Tibial artery (tissue), 4 donors: ENCODE data around the gene KLF16.
A peak's percentile ranks its signal among the peaks of the same experiment; 100 is the strongest.
"Not testable (repeated sequence)": the region's sequence is repeated elsewhere in the genome, so short reads cannot be mapped to it uniquely, and the experiment has no call there.

Experiments
- DNase-seq, 2 donors: peaks; one replicate each; pipeline ENCODE4 v3.0.0-alpha.2; 2019
- H3K27ac ChIP-seq, 2 donors: fragments of 200-600 bp; sonication (generic) in 1 of 2; 1 replicate in 1 of 2; 2 replicates in 1 of 2; pipeline ENCODE4 v1.5.1; 2018 to 2019; ENCODE audit warnings: mild to moderate bottlenecking in 1 of 2
- H3K27me3 ChIP-seq, 2 donors: fragments of 200-600 bp; sonication (generic) in 1 of 2; one replicate each; pipeline versions ENCODE4 v1.5.1 to v1.6.0; 2016 to 2019
- H3K36me3 ChIP-seq, 3 donors: fragments of 200-600 bp; sonication (generic) in 2 of 3; one replicate each; pipeline ENCODE4 v1.5.1; 2016 to 2019; ENCODE audit warnings: mild to moderate bottlenecking in 2 of 3
- H3K4me1 ChIP-seq, 4 donors: fragments of 200-600 bp; sonication (generic) in 2 of 4; 1 replicate in 3 of 4; 2 replicates in 1 of 4; pipeline ENCODE4 v1.5.1; 2016 to 2019
- H3K4me3 ChIP-seq, 2 donors: fragments of 200-600 bp; sonication (generic) in 1 of 2; 1 replicate in 1 of 2; 2 replicates in 1 of 2; pipeline ENCODE4 v1.5.1; 2018 to 2019; ENCODE audit warnings: mild to moderate bottlenecking in 2 of 2
- H3K9me3 ChIP-seq, 3 donors: fragments of 200-600 bp; sonication (generic) in 1 of 3; one replicate each; pipeline ENCODE4 v1.5.1; 2016 to 2019
- CTCF ChIP-seq, 2 experiments: fragments of 200-600 bp in 1 of 2; fragments of 450-650 bp in 1 of 2; IDR thresholded peaks; one replicate each; pipeline ENCODE4 v1.5.1; 2017 to 2019; ENCODE audit warnings: antibody characterized with exemption in 2 of 2, mild to moderate bottlenecking in 1 of 2, moderate library complexity in 1 of 2
- intact Hi-C: fragments of 100-400 bp; cut with DNase I; formaldehyde crosslinking; loops from one replicate; pipeline ENCODE4 v1.15.0; 2023; ENCODE audit warnings: low total_unique reads

KLF16 gene

DNA sequence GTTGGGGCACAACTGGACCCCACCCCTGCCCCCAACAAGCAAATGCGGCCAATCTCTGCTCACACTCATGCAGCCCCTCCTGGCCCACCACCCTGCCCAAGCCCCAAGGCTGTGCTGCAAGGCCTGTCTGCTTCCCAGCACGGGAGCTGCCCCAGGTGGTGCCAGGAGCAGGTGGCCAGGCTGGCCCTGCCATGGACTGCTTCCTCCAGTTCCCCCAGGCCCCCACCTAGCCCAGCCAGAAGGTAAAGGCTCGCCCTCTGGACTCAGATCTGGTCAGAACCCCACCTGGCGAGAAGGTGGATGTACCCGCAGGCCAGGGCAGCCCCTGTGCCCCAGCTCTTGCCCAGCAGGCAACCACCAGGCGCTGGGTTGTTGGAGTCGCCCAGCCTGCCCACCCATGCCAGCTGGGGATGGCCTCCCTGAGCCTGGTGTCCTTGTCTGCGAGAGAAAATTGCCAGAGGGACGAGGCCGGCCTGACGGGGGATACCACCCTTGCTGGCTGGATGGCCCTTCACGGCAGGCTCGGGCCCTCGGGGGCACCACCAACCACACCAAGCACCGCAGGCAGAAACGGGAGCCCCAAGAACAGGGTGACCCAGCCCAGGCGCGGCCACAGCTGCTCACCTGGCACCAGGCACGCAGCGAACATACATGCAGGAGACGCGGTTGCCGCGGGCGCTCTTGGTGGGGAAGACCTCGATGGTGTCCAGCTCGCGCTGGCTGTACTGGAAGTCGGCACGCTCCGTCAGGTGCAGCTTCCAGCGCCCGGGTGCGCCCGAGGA is 17.4 kb upstream of the KLF16 start:
- H3K4me1 ChIP-seq: peaks cover 0 to 56% (median 41%) of the 10 kb centered on the region in 4 donors
- H3K36me3 ChIP-seq: peaks cover 0 to 23% (median 0%) of the 10 kb centered on the region in 3 donors
- H3K27ac ChIP-seq: no peak overlapping the region
- no peaks in the 10 kb centered on the region for H3K9me3 ChIP-seq
- peak overlapping the region in 1 of 2 donors; percentile 14 for H3K4me3 ChIP-seq
- no peak for DNase-seq
- no peak for TF ChIP-seq CTCF (IDR thresholded peaks at IDR 0.05)
- H3K27me3 ChIP-seq: no peaks in the 10 kb centered on the region
- intact Hi-C loops: no loop called here

- H3K4me3 ChIP-seq, DNase-seq, H3K9me3 ChIP-seq, H3K27ac ChIP-seq, intact Hi-C loops, H3K27me3 ChIP-seq: not testable (repeated sequence)
- Histone ChIP-seq H3K4me1 (peaks cover 0 to 58% (median 42%) of the 10 kb centered on the region in 4 donors), H3K36me3 (peaks cover 0 to 23% (median 0%) of the 10 kb centered on the region in 3 donors)
Observed at GRCh38 chr19:1879982-1880381, 16.6 kb upstream of the KLF16 start.

DNA sequence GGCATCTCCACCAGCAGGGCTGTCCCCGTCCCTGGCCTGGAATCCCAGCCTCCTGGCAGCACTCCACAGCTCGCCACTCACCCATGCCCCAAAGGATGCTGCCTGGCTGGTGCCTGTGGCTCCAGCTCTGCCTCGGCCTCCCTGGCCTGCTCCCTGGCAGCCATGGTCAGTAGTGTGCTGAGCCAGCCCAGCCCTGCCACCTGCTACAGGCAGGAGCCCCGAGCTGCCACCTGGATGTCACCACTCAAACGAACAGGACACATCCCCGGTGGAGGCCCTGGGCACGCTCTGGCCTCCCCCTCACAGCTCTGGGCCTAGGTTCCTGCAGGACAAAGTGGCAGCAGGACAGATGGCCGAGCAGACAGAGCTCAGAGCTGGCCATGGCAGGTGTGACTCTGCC is 15.2 kb upstream of the KLF16 start:
- DNase-seq, H3K27me3 ChIP-seq, intact Hi-C loops, H3K27ac ChIP-seq, H3K4me3 ChIP-seq, H3K9me3 ChIP-seq: not testable (repeated sequence)
- H3K36me3 ChIP-seq: peaks cover 0 to 23% (median 0%) of the 10 kb centered on the region in 3 donors
- peaks cover 0 to 57% (median 43%) of the 10 kb centered on the region in 4 donors for H3K4me1 ChIP-seq

GRCh38 chr19:1877280-1877660 is 13.9 kb upstream of the KLF16 start:
- H3K9me3 ChIP-seq, H3K27me3 ChIP-seq, intact Hi-C loops, DNase-seq, H3K4me3 ChIP-seq, H3K27ac ChIP-seq: not testable (repeated sequence)
- Histone ChIP-seq H3K36me3 (peaks cover 0 to 23% (median 0%) of the 10 kb centered on the region in 3 donors), H3K4me1 (peaks cover 0 to 57% (median 43%) of the 10 kb centered on the region in 4 donors)

DNA sequence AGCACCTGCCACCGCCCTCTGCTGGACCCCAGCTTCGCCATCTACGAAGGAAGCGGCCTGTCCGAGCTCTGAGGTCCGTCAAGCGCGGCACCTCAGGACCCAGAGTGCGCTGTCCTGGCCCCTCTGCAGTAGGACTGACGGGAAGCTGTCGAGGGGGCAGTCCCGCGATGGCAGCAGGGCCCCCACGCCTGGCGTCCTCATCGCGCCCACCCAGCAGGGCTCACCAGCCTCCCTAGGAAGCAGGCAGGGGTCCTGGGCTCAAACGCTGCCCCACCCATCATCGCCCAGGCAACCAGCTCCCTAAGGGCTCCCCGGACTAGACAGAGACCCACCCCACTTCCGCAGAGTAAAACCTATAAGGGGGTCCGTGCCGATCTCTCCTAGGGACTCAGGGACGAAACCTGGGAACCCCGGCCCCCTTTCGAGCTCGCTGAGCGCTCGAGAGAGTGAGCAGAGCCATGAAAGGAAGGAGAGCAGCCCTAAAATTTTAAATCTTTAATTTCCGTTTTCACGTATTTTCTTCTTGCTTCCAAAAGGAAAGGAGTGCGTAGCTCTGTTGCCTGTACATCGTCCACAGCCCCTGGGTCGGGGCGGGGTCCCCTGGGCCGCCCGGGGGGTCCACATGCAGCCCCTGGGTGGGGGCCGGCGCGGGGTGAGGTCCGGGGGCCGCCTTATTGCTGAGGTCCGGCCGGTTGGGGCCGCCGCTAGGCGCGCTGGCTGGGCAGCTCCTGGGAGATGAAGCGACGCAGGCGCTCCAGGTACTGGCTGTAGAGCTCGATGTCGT is 13.3 kb upstream of the KLF16 start:
- intact Hi-C loops, H3K9me3 ChIP-seq, DNase-seq, H3K27me3 ChIP-seq: not testable (repeated sequence)
- Histone ChIP-seq H3K4me1 (peaks cover 0 to 57% (median 38%) of the 10 kb centered on the region in 4 donors), H3K36me3 (peaks cover 0 to 23% (median 0%) of the 10 kb centered on the region in 3 donors), H3K4me3 (peak overlapping the region; percentile 93 to 94), H3K27ac (peak overlapping the region; percentile 94 to 96)

DNA sequence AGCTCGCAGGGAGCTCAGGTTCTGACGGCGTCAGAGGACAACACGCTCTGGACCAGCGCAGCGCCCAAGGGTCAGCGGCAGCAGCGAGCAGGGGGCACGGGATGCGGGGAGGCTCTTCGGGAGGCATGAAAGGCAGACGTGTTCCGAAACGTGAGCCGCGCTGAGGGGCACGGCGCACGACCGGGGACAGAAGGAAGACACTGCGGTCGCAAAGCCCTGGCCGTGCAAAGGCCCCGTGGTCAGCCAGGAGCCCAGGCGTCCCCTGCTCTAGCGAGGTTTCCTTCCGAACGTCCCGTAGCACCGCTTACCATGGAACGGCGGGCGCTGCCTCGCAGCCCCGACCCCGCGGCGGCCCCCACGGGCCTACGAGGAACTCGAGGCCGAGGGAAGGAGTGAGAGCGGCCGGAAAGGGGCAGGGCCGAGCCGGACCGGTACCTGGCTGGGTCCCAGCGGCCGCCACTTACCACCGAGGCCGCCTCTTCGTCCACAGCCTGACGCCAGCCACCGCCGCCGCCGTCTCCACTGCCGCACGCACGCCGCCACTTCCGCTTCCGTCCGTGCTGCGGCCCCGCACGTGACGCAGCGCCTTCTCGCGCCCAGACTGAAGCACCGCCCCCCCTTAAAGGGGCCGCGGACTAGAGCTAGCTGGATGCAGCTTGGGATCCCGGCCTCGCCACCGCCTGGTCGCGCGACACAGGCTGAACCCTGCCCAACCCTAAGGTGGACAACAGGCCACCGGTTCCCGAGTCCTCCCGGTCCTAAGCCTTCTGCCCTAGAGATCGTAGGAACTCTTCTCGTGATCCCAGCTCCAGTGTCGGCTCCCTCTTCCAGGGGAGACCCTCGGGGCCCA is 12.5 kb upstream of the KLF16 start:
- H3K4me1 ChIP-seq: peaks cover 0 to 59% (median 35%) of the 10 kb centered on the region in 4 donors
- DNase-seq: peak; percentile 94 to 95
- no peaks in the 10 kb centered on the region for H3K27me3 ChIP-seq
- H3K36me3 ChIP-seq: peaks cover 0 to 28% (median 3%) of the 10 kb centered on the region in 3 donors
- no peaks in the 10 kb centered on the region for H3K9me3 ChIP-seq
- H3K4me3 ChIP-seq: peak overlapping the region; percentile 93 to 94
- intact Hi-C loops: no loop called here
- TF ChIP-seq CTCF (IDR thresholded peaks at IDR 0.05): peak in 1 of 2 experiments; percentile 19
- peak overlapping the region; percentile 94 to 96 for H3K27ac ChIP-seq

- H3K9me3 ChIP-seq, H3K27me3 ChIP-seq, DNase-seq, intact Hi-C loops: not testable (repeated sequence)
- H3K36me3 ChIP-seq: peaks cover 0 to 27% (median 4%) of the 10 kb centered on the region in 3 donors
- peak overlapping the region; percentile 93 to 94 for H3K4me3 ChIP-seq
- peak overlapping the region; percentile 94 to 96 for H3K27ac ChIP-seq
- peaks cover 0 to 55% (median 32%) of the 10 kb centered on the region in 4 donors for H3K4me1 ChIP-seq
Observed at GRCh38 chr19:1875265-1875645, 11.9 kb upstream of the KLF16 start.
